Fibroblast of peridontal ligament (primary cell): Measurements from ENCODE around the gene ITGB3BP.
A peak's percentile ranks its signal among the peaks of the same experiment; 100 is the strongest.
"Not testable (repeated sequence)": the region's sequence is repeated elsewhere in the genome, so short reads cannot be mapped to it uniquely, and the experiment has no call there.

ENCODE experiments used
- DNase-seq: peaks from one replicate; pipeline ENCODE4 v3.0.0-alpha.2; 2010; ENCODE audit errors: extremely low read depth

Gene ITGB3BP, protein sequence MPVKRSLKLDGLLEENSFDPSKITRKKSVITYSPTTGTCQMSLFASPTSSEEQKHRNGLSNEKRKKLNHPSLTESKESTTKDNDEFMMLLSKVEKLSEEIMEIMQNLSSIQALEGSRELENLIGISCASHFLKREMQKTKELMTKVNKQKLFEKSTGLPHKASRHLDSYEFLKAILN

GRCh38 chr1:63522891-63523728 lies at the start of gene ITGB3BP, which contains the start of gene EFCAB7:
Gene ITGB3BP, minus strand, starts transcription at chr1:63523225. Its CDS starts 92 bp downstream, at chr1:63523133.
Gene EFCAB7, plus strand, starts transcription at chr1:63523525. Its CDS starts 2,048 bp downstream, at chr1:63525573.
- peak; percentile 95 for DNase-seq

DNA sequence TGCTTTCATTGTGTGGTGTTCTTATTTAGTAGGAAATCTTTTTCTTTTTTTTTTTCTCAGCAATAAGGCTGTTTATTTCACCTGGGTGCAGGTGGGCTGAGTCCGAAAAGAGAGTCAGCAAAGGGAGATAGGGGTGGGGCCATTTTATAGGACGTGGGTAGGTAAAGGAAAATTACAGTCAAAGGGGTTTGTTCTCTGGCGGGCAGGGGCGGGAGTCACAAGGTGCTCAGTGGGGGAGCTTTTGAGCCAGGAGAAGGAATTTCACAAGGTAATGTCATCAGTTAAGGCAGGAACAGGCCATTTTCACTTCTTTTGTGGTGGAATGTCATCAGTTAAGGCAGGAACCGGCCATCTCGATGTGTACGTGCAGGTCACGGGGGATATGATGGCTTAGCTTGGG lies 49.7 kb upstream of the ITGB3BP start:
- DNase-seq, result not testable (repeated sequence)

DNA sequence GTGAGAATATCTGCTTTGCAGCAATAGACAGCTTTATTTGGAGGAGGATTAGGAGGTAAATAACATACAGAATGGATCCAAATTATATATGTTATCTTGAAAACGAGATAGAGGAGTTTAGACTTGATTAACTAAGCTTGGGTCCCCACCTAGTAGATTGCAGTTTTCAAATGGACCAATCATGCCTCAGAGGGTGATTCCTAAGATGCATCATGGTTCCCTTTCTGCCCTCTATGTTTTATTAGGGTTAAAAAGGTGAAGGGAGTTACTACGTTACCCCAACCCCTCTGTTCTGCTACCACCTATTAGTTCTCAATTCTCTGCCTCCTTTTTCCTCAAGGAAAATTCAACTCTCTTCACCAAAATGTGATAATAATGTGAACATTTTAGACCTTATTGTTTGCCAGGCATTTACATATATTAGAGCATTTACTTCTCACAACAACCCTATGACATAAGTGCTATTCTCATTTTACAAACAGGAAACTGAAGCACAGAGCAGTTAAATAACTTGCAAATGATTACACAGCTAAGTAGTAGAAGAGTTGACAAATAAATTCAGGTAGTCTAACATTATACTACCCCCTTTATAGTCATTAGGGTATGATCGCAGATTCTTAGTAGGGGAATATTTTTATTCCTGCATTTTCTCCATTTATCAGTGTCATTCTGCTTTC lies 46.8 kb upstream of the ITGB3BP start:
- DNase-seq, result no peak

DNA sequence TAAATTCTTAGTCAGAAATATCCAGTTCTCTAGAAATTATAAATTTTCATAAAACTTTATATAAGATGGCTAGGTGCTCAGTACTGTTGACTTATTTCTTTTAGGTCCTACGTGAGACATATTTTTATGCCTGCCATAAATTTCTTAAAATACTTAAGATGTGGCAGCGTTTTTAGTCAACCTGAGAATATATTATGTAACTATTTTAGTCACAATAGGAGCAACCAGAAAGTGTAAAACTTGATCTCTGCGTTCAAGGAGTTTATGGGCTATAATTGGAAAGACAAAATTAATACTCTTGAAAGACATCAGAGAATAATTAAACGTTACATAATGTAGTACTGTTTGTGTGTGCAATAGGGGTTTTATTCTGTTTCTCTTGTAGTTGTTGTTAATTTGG lies 46.0 kb upstream of the ITGB3BP start:
- DNase-seq, result no peak

GRCh38 chr1:63563745-63564144 lies 40.7 kb upstream of the ITGB3BP start:
- DNase-seq, result no peak

GRCh38 chr1:63559357-63559756 lies 36.3 kb upstream of the ITGB3BP start:
- DNase-seq, result no peak

DNA sequence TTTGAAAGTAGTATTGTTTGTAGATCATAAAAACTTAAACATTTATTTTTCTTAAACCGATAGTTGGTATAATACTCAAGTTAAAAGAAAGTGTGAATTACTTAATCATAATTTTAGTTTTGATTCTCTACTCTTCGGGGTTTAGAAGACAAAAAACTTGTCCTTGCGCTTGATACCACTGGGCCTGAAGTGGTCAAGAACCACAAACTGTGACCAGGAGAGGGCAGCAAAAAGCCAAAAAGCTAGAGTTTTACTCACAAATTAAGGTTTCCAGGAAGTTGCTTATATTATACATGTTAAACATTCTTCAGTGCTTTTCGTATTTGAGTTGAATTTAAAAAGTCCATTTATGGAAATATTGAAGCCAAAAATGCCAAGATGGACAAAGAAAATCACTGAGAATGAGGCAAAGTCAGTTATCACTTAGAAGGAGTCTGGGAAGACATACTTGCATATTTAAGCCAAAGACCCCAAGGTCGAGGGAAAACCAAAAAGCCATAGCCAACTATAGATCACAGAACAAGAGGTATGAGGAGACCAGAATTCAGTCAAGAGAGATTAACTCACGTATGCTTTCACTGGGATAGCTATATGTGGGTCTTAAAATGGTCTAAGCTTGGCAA lies 34.5 kb upstream of the ITGB3BP start:
- DNase-seq, result peak; percentile 81

- DNase-seq, result no peak
Observed at GRCh38 chr1:63555480-63555879, 32.5 kb upstream of the ITGB3BP start.

GRCh38 chr1:63548877-63549276 lies 25.9 kb upstream of the ITGB3BP start:
- no peak for DNase-seq

DNA sequence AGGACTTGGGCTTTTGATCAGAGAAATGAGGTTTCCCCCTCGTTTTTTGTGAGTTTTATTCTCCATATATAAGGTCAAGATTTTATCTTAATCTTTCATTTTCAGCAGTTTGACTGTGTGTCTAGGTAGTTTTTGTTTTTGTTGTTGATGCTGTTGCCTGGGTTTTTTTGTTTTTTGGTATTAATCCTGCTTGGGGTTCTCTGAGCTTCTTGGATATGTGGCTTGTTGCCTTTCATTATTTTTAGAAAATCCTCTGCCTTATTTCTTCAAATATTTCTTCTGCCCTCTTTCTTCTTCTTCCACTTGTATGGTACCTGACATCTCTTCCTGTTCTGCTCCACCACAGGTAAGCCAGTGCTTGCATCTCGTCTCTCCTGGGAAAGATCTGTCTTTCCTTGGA lies 25.3 kb upstream of the ITGB3BP start:
- DNase-seq, result no peak

GRCh38 chr1:63547621-63548294 lies 24.7 kb upstream of the ITGB3BP start:
- peak; percentile 98 for DNase-seq

DNA sequence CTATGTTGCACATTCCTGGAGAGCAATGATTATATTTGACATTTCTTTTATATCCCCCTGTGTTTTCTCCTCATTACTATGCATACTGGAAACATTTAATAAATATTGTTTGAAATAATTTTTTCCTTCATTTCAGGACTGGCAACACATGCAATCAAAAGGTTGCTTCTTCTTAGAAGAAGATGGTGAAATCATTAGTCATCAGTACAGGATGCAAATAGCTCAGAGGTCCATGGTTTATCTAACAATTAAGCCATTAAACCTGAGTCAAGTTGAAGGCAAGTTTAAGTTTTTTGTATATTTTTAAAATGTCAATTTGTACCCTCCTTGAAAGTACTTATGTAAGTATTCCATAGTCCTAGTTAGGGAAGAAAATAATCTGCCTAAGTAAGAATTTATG lies 22.8 kb upstream of the ITGB3BP start:
- DNase-seq, result peak; percentile 62

- DNase-seq, result peak; percentile 43
Observed at GRCh38 chr1:63537940-63538339, 14.9 kb upstream of the ITGB3BP start.

- no peak for DNase-seq
Observed at GRCh38 chr1:63537006-63537405, 14.0 kb upstream of the ITGB3BP start.

DNA sequence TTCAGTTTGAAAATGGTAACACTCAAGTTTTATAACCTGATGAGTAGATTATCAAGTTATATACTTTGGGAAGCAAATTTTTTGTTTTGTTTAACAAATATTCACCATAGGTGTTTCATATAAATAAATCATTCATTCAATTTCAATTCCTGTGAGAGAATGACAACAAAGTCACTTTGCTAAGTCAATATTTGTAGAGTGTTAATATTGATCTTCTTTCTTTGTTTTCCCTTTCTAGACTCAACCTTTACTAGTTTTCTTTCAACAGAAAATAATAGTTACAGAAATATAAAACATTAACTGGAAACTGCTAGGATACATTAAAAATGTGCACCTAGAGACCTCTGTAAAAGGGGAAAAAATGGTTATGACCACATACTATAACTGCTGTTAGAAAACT lies 11.4 kb upstream of the ITGB3BP start:
- DNase-seq, result no peak

DNA sequence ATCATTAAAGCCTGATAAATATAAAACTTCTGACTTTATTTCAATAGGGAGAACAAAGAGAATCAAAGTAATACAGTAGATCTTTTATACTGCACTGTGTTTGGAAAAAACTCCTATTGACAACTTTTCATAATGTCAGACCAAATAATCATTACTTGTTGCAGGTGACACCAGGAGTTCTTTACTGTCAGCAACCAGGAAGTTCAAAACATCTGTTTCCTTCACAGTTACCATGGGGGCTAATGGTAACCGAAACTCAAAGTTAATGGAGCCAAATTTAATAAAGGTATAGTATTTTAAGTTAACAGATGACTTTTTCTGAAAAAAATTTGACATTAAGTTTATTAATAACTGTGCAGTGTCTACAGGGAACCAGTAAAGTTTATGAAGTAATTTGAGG lies 10.9 kb upstream of the ITGB3BP start:
- no peak for DNase-seq

GRCh38 chr1:63532727-63533126 lies 9.7 kb upstream of the ITGB3BP start:
- no peak for DNase-seq

- DNase-seq, result peak; percentile 9
Observed at GRCh38 chr1:63524201-63524600, 1.2 kb upstream of the ITGB3BP start.

DNA sequence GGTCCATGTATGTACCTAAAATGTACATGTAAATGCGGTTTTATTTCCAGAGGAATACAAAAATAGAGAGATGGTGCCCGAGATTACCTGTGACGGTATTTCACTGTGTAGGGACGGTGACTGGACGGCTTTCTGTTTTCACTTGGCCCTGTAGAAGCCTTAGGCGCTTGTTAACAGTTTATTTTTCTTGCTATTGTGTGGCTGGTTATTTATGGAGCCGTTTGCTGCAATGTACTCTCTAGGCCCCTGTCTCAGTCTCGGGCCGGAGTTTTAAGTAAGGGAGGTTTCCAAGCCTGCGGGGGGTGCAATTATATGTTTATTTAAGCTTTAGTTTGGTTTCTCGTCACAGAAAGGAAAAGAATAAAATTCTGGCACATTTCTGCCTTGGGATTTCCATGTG lies 713 bp upstream of the ITGB3BP start:
- DNase-seq, result no peak

DNA sequence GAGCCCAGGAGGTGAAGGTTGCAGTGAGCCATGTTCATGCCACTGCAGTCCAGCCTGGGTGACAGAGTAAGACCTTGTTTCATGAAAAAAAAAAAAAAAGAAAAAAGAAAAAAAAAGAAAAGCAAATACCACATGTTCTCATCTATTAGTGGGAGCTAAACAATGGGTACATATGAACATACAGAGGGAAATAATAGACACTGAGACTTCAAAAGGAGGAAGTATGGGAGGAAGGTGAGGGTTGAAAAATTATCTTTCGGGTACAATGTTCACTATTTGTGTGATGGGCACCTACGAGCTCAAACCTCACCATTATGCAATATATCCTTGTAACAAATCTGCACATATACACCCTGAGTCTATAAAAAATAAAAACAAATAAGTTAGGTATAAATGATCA lies 6.4 kb downstream of the ITGB3BP start:
- DNase-seq, result no peak

DNA sequence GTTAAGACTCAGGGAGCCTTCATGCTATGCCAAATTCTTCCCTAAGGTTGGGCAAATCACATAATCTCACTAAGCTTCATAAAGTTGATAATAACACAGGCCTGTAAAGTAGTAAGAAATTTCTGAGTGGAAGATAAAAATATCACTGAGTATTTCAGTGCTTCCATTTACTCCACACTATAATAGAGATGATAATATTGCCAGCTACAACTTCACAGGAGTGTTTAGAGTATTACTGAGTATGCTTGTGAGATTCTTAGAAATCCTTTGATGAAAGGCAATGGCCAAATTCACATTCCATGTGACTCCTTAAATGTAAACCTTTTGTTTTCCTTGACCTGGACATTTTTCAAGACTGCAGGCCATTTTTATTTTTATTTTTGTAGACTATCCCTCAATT lies 10.4 kb downstream of the ITGB3BP start:
- no peak for DNase-seq

DNA sequence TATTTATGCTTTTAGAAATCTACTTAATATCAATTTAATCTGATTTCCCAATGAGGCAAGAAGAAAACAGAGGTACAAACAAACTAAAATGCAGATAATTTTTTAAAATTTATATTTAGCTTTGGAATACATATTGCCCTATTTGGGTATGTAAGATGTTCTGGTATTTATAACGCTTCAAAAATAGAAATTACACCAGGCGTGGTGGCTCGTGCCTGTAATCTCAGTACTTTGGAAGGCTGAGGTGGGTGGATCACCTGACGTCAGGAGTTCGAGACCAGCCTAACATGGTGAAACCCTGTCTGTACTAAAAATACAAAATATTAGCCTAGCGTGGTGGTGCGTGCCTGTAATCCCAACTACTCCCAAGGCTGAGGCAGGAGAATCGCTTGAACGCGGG lies 13.3 kb downstream of the ITGB3BP start:
- DNase-seq, result no peak
